ENCODE data around the gene PPM1H.
"Not testable (repeated sequence)": the region's sequence is repeated elsewhere in the genome, so short reads cannot be mapped to it uniquely, and the experiment has no call there.

The PPM1H gene

DNA sequence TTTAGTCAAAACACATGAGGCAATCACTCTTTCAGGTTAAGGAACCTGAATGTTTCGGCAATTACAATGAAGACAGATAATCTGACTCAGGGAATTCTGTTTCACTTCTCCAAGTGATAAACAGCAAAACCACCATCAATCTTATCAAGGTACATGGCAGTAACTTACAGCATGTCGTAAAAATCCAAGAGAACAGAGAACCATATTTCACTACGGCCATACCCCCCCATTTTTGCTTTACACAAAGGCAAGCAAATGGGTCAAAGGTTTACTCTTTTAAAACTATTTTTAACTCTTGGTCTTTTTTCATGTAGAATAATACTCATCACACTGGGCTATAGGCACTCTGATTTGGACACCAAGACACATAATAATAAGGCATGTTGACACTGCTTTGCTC, 102.4 kb downstream of the PPM1H start:
- no peak for DNase-seq

DNA sequence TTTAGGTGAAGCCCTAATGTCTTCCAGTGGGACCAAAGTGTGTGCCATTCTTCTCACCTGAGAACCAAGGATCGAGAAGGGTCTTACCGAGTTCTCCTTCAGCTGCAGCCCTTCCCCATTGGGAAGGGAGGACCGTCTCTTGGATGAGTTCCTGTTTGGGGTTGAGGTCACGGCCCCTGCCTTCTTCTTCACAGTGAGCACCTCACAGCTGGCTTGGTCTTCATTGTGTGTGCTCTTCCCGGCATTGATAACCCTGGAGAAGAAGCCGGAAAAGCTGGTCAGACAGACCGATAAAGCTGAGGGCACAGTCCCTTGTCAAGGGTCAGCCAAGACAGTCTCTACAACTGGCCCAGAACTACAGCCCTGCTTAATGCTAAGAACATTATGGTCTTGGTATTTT, 102.9 kb downstream of the PPM1H start:
- DNase-seq, result no peak

DNA sequence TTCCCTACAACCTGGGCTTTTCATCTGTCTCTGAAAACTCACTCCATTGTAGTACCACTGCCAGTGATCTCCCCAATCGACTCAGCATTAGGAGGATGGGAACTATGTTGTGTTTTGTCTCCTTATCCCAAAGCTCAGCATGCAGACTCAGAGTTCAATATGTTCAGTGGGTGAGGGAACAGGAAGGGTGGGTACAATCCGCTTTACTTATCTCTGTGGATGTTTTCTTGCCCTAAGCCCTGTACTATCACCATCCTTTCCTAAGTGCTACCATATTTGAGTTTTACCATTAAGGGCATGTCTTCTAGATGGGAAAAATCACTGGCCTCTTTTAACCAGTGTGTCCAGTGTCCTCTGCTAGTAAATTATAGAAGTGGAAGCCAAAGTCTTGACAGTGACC, 107.1 kb downstream of the PPM1H start:
- no peak for DNase-seq

DNA sequence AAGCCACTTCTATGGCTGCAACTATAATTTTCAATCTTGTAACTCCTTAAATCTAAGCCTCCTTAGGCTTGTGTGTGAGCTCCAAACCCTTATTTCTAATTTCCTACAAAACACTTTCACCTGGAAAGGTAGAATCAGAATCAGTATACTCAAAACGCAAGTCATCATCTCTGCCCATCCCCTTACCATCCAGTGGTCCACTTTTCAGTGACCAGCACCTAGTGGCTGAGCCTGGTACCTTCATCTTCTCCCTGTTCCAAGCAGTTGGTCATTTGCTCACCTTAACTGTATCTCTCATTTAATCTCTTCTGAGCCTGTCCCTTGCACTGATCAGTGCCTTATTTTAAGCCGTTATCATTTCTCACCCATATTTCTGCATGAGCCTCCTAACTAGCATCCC, 107.9 kb downstream of the PPM1H start:
- no peak for DNase-seq

DNA sequence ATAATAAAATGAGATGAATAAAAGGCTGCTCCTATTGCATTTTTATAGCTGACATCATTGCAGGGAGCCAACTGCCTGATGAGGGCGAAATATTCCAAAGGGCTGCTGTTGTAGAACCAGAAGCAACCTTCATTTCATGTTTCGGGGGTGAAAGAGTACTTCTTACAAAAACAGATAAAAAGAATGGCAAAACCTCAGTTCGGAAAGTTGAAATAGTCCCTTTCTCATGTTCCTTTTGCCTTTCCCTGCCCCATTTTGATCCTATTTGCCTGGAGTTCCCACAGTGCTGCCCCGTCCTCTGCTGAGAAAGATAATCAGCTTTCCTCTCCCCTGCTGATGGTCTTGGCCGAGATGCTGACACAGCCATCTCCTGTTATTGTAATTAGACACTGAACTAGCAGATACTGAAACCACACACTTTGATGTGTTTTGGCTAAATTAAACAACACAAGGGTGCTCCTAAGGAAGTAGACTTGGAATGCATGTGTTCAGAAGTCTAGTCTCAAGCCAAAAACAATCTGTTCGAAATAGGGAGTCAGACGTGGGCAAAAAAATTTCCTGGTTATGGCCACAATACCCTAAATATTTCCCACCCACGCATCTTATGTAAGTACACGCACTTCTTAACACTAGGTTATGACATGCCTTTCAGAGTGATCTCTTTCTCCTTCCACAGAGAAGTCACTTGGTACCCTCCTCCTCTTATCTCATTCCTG, 117.2 kb downstream of the PPM1H start:
- no peak for DNase-seq

DNA sequence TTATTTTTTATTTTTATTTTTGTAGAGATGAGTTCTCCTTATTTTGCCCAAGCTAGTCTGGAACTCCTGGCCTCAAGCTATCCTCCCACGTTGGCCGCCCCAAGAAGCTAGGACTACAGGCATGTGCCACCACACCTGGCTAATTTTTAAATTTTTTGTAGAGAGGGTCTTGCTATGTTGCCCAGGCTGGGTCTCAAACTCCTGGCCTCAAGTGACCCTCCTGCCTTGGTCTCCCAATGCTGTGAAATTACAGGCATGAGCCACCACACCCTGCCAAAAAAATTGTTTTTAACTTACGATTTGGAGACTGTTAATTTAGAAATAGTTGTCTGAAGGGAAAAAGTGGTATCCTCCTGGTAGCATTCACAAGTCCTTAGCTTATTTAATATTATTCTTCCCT, 120.7 kb downstream of the PPM1H start:
- no peak for DNase-seq

DNA sequence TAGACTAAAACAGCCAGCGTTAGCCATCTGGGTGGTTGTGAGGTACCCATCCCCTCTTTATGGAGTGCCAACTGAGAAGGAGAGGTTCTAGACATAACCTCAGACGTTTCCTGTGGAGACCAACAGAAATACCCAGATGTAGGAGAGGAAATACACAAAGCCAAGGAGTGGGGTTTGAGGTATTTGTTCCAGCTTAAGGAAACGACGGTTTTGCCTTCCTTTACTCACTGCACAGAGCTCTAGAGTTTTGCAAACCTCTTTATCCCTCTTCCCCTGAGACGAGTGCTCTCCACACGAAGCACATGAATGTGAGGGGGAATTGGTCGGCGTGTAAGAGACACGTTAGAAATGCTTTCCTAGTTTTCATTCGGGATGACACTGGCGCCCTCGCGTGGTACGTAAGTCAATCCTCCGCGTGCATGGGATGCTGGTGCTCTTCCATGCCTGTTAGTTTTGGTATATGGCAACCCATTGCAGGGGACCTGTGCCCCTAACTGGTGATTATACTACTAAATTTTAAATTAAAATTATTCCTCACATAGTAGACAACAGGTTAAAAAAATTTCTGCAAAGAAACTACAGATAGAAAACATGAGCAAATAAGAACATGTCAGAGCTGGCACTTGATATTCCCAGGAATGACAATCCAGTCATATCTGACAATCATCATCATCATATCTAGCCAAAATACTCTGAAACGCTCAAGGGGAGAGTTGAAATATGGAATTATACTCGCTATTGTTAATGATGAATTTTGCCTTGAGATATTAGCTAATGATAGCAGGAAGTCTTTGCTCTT, 121.7 kb downstream of the PPM1H start:
- DNase-seq, result no peak

DNA sequence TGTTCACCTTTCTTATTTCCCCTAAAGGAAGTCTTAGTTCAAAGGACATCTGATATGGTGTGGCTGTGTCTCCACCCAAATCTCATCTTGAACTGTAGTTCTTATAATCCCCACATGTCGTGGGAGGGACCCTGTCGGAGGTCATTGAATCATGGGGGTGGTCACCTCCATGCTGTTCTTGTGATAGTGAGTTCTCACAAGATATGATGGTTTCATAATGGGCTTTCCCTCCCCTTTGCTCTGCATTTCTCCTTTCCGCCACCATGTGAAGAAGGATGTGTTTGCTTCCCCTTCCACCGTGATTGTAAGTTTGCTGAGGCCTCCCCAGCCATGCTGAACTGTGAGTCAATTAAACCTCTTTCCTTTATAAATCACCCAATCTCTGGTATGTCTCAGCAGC, 123.5 kb downstream of the PPM1H start:
- not testable (repeated sequence) for DNase-seq

DNA sequence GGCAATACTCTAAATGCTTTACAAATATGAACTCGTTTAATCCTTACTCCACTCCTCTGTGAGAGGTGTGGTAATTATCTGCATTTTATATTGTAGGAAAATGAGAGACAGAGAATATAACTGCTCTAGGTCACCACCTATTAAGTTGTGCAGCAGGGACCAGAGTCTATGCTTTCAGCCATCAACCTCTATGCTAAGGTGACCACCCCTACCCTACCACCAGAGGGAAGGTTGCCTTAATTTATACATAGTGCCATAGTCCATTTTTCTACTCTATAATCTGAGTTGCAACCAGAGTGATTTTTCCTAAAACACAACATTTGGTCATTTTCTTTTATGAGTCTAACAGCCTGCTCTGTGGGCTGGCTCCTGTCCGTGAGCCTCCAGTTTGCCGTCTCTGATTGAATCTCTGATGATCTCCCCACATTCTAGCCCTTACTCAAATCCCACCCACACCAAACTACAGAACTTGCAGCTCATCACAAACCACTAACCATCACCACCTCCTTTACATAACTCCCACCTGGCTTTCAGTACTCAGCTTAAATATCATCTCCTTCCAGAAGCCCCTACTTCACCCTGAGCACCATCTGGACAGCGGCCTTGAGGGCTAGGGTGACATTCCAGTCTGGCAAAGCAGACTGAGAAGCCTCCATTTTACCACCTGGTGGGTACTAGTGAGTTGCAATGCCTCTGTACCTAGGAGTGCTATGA, 126.6 kb downstream of the PPM1H start:
- no peak for DNase-seq

DNA sequence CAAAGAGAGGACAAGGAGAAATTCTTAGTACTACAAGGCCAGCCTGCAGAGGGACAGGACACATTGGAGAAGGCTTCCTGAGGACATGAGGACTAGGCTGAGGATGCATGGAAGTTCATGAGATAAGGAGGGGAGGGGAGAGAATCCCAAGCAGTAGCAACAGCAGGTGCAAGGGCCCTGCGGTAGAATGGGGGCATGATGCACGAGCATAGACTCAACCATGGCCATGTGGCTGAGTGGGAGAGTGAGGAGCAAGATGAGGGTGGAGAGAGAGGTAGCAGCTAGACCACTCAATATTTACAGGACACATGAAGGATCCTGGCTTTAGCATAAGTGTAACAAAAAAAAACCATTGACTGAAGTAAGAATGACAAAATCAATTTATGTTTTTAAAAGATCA, 128.1 kb downstream of the PPM1H start:
- DNase-seq, result no peak

DNA sequence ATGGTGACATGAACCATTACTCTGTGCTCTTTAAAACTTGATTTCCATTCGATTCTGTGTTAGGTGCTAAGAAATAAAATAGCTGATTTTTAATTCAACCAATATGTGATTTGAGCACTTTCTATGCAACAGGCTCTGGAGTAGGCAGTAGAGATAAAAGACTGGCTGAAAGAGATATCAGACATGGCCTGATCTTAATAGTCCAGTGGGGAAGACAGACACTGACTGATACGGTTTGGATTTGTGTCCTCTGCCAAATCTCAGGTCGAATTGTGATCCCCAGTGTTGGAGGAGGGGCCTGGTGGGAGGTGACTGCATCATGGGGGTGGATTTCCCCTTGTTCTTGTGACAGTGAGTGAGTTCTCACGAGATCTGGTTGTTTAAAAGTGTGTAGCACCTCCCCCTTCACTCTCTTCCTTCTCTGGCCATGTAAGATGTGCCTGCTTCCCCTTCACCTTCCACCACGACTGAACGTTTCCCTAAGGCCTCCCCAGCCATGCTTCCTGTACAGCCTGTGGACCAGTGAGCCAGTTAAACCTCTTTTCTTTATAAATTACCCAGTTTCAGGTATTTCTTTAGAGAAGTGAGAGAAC, 128.6 kb downstream of the PPM1H start:
- no peak for DNase-seq

DNA sequence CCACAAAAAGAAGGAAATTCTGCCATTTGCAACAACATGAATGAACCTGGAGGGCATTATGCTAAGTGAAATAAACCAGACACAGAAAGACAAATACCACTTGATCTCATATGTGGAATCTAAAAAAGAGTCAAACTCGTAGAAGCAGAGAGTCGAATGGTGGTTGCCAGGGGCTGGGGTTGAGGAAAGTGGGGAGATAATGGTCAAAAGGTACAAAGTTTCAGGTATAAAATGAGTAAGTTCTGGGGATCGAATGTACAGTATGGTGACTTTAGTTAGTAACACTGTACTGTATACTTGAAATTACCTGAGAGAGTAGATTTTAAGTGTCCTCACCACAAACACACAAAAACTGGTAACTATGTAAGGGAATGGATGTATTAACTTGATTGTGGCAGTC, 129.4 kb downstream of the PPM1H start:
- DNase-seq, result no peak

DNA sequence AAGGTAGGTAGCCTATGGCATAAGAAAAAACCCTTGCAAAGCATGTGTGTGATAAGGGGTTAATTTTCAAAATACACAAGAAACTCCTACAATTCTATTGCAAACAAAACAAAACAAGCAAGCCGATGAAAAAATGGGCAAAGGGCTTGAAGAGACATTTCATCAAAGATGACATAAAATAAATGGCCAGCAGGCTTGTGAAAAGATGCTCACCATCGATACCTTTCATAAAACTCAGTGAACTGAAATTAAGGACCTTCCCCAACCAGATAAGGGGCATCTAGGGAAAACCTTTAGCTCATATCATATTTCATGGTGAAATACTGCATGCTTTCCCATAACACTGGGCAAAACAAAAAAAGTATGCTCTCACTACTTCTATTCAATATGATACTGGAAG, 131.2 kb downstream of the PPM1H start:
- no peak for DNase-seq

DNA sequence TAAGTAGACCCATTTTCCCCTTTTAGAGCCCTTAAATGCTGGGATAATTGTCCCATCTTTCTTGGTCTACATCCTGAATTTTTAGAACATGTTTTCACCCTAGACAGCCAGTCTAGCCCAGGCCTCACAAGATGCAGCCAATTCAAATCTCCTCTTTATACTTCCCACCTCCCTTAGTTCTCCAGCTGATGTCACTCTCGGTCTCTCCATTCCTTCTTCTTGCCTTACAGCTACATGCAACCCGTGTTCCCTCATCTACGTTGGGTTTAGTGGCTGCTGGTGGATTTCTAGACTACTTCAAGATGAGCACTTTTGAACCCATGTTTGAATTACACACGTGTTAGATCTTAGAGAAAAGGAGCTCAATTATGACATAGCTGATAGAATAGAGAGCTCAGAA, 132.0 kb downstream of the PPM1H start:
- peak in 1 of 2 experiments; percentile 8 for DNase-seq

DNA sequence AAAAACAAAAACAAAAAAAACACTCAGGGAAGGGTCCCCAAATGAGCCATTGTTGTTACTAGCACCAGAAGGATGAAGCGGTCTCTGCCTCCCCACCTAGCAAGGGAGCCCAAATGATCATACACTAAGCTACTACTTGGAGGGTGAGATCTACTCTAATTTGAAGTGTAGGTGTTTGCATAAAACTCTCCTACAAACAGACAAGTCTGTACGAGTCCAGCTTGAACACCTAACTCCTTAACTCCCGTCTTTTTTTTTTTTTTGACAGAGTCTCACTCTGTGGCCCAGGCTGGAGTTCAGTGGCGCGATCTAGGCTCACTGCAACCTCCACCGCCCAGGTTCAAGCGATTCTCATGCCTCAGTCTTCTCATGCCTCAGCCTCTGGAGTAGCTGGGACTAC, 132.6 kb downstream of the PPM1H start:
- no peak for DNase-seq

DNA sequence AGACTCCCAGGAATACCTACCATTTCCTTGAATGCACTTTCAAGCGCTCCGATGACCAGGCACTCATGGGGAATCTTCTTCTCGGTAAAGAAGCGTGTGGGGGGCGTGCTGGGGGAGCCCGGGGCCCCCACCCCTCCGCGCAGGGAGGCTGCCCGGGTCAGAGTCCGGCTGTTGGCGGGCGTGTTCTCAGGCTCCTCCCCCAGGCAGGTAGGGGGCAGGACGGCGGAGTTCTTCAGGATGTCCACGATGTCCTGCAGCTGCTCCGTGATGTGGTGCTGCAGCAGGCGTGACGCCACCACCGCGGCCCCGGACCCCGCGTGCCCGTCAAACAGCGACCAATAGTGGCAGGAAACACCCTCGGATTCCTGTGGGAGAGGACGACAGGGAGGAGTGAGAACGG, 133.2 kb downstream of the PPM1H start:
- DNase-seq, result no peak

DNA sequence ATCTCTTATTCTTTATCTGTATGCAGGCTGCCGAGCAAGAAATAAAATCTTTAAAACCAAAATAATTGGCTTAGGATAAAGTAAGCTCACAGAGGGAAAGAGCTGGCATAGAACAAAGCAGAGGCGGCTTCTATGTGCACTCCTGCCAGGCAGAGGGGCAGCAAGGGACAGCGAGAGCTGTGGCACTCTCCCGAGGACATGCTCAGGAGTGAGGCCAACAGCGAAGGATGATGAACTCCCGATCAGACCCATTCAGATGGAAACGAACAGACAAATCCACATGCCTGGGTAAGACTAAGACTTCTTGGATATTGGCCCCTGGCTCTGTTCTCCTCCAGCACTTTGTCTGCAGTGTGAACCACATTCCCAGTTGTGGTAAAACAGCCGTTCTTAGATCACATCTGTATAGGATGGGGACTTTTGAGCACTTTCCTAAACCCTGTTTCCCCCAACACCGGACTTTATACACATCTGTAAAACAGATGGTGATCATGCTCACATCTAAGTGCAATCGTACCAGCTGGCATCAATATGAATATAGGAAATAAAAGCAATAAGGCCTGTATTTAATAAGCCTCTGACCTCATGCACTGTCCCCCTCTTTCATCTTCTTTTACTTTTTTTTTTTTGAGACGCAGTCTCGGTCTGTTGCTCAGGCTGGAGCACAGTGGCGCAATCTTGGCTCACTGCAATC, 134.1 kb downstream of the PPM1H start:
- no peak for DNase-seq

DNA sequence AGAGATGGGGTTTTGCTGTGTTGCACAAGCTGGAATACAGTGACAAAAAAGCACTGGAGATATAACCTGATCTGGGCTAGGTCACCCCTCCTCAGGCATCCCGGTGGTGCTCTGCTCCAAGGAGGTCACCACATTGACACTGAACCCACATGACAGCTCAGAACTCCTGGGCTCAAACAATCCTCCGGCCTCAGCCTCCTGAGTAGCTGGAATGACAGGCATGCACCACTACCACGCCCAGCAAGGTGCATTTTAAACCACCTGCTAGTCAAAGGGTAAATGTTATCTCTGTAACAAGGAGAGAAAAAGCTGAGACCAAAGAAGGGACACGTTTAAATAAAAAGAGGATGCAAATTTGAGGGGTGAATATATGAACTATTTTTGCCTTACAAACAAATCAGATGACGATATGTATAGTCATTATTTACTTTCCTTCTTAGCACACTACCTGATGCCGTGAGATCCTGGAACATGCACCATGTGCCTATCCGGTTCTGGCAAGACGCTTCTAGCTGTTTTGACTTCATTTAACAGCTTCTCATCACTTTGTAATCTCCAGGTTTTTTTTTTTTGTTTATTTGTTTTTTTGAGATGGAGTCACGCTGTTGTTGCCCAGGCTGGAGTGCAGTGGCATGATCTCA, 135.1 kb downstream of the PPM1H start:
- no peak for DNase-seq

DNA sequence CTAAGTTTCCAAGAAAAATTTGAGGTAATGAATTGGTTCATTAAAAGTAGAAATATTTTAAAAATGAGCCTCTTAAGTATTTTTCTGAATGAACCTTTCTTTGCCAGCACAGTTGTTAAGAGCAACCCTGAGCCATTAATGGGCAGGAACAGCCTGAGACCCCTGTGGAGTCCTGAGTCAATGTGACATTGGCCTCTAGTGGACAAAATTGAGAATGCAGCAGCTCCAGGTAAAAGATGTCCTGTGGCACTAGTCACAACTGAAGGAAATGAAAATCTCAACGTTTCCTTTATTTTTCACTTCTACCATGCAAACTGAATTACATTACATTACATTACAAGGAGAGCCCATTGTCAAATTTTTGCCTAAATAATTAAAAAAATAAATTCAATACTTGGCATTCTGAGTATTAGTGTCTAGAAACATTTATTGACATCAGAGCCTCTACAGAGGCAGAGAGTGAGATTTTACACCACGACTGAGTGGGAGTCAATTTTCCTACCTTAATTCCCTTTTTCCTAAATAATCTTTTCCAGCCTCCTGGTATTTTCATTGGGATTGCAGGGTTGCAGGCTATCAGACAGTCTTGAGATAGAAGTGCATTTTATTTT, 135.7 kb downstream of the PPM1H start:
- peak; percentile 82 to 85 for DNase-seq

DNA sequence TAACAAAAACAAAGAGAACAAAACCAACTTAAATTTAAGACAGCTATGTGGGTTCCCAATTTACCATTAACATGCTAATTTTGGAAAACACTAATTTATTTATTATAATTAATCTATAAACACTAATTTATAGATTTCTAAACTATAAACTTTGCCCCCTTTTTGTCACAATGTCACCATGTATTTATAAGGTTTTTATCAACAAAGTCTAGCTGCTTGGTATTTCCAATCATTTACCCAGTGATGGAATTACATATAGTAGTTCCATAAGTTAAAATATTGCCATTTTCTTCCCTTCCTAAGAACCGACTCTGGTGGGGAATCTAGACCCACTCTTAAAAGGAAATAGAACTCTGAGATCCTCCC, 140.7 kb downstream of the PPM1H start:
- no peak for DNase-seq

DNA sequence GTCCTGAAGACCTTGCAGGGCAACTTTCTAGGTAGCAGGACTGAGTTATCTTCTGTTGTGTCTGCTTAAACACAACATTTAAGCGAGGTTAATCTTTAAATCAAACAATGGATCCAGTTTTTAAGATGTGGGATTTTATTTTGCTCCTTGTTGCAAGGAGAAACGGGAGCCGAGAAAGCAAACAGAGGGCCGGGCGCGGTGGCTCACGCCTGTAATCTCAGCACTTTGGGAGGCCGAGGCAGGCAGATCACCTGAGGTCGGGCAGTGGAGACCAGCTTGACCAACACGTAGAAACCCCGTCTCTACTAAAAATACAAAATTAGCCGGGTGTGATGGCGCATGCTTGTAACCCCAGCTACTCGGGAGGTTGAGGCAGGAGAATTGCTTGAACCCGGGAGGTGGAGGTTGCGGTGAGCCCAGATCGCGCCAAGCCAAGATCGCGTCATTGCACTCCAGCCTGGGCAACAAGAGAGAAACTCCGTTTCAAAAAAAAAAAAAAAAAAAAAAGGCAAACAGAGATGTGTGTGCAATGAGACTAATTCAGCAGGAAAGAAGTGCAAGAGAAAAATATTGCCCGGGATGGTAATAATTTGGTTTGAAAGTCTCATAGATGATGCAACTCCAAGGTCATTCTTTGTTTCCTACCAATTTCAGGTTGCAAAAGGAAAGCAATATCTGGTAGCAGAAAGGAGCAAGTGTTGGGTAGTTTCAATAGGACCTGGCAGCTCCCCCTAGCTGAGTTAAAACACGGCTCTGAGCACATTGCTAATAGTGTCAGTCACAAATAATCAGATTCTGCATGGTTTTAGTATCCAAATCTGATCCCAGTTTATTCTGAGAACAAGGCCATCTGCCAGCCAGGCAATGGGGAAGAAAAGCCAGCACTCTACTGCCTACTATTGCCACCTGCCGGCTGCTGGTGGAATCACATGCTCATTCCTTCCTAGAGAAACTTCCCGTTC, 141.4 kb downstream of the PPM1H start:
- peak; percentile 74 to 83 for DNase-seq
